NT2/D1 (cell line): Measurements from ENCODE around the gene DUSP5.

Source experiments
- DNase-seq: peaks from one replicate; pipeline ENCODE4 v3.0.0-alpha.2; 2011; ENCODE audit warnings: low read depth, low spot score
- H3K27me3 ChIP-seq: 2 replicates; pipeline ENCODE4 v1.6.0; 2011; ENCODE audit warnings: mild to moderate bottlenecking; ENCODE audit not compliant: insufficient read length, insufficient read depth
- H3K36me3 ChIP-seq: 2 replicates; pipeline ENCODE4 v1.6.1; 2011; ENCODE audit warnings: mild to moderate bottlenecking, low read length, mixed read lengths; ENCODE audit not compliant: insufficient read depth, insufficient read length
- H3K4me1 ChIP-seq: 2 replicates; pipeline ENCODE4 v1.5.1; 2011; ENCODE audit not compliant: insufficient read depth, insufficient read length
- H3K4me3 ChIP-seq: 2 replicates; pipeline ENCODE4 v1.5.1; 2011; ENCODE audit warnings: low read depth; ENCODE audit not compliant: insufficient read length
- H3K9ac ChIP-seq: 2 replicates; pipeline ENCODE4 v1.6.0; 2011; ENCODE audit warnings: low read depth; ENCODE audit not compliant: insufficient read length
- H3K9me3 ChIP-seq: 2 replicates; pipeline ENCODE4 v1.5.1; 2011; ENCODE audit warnings: mild to moderate bottlenecking, low read length; ENCODE audit not compliant: insufficient read depth
- SUZ12 ChIP-seq: IDR thresholded peaks from 2 replicates; pipeline ENCODE4 v1.6.1; 2011; ENCODE audit not compliant: insufficient read length, insufficient read depth; ENCODE audit errors: extremely low read depth
- YY1 ChIP-seq: IDR thresholded peaks from 2 replicates; pipeline ENCODE4 v1.6.1; 2011; ENCODE audit not compliant: insufficient read length, insufficient read depth
- ZNF274 ChIP-seq: IDR thresholded peaks from 2 replicates; pipeline ENCODE4 v1.6.1; 2011; ENCODE audit warnings: mild to moderate bottlenecking, low read depth, low read length

DUSP5 gene

GRCh38 chr10:110504111-110504735 lies 6.5 kb downstream of the DUSP5 start:
- no peak overlapping the region for H3K9ac ChIP-seq
- H3K27me3 ChIP-seq, result peaks cover 1% of the 10 kb centered on the region
- TF ChIP-seq YY1 (no peak), ZNF274 (no peak), SUZ12 (no peak)
- H3K36me3 ChIP-seq, result peaks cover 68% of the 10 kb centered on the region
- no peak for DNase-seq
- H3K4me3 ChIP-seq, result no peak overlapping the region
- no peaks in the 10 kb centered on the region for H3K9me3 ChIP-seq
- peaks cover 2% of the 10 kb centered on the region for H3K4me1 ChIP-seq

GRCh38 chr10:110505130-110505770 lies 7.5 kb downstream of the DUSP5 start:
- no peak overlapping the region for H3K4me3 ChIP-seq
- H3K27me3 ChIP-seq, result no peaks in the 10 kb centered on the region
- no peak overlapping the region for H3K9ac ChIP-seq
- peaks cover 2% of the 10 kb centered on the region for H3K4me1 ChIP-seq
- no peaks in the 10 kb centered on the region for H3K9me3 ChIP-seq
- peaks cover 78% of the 10 kb centered on the region for H3K36me3 ChIP-seq
- no peak for DNase-seq
- TF ChIP-seq ZNF274, result no peak
- TF ChIP-seq SUZ12, result no peak
- TF ChIP-seq YY1, result no peak

GRCh38 chr10:110506448-110506847 lies 8.7 kb downstream of the DUSP5 start:
- no peak for DNase-seq
- H3K9me3 ChIP-seq, result no peaks in the 10 kb centered on the region
- H3K4me1 ChIP-seq, result no peaks in the 10 kb centered on the region
- H3K4me3 ChIP-seq, result no peak overlapping the region
- peaks cover 90% of the 10 kb centered on the region for H3K36me3 ChIP-seq
- no peak overlapping the region for H3K9ac ChIP-seq
- no peaks in the 10 kb centered on the region for H3K27me3 ChIP-seq
- TF ChIP-seq ZNF274 (no peak), SUZ12 (no peak), YY1 (no peak)

DNA sequence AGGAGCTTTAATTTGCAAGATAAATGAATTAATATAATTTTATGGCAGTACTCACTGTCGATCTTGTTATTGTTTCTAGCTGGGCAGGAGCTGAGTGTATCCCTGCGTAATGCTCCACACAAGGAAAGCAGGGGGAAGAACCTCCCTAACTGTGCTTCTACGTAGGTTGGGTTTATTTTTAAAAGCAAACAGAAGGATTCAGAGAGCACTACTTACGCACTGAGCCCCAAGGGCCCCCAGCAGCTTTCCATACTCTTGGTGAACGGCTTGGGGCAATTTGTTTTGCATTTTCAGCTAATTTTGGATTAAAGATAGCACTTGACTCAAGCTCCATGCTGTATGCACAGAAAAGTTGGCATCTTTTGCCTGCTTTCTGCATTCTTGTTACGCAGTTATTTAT lies 9.6 kb downstream of the DUSP5 start:
- no peak for TF ChIP-seq SUZ12
- no peak for TF ChIP-seq ZNF274
- no peak for TF ChIP-seq YY1
- H3K9me3 ChIP-seq, result no peaks in the 10 kb centered on the region
- H3K27me3 ChIP-seq, result no peaks in the 10 kb centered on the region
- H3K4me3 ChIP-seq, result no peak overlapping the region
- DNase-seq, result no peak
- no peaks in the 10 kb centered on the region for H3K4me1 ChIP-seq
- H3K9ac ChIP-seq, result no peak overlapping the region
- peaks cover 98% of the 10 kb centered on the region for H3K36me3 ChIP-seq

- H3K4me1 ChIP-seq, result no peaks in the 10 kb centered on the region
- peaks cover 95% of the 10 kb centered on the region for H3K36me3 ChIP-seq
- no peak for DNase-seq
- no peaks in the 10 kb centered on the region for H3K9me3 ChIP-seq
- H3K27me3 ChIP-seq, result no peaks in the 10 kb centered on the region
- TF ChIP-seq ZNF274 (no peak), SUZ12 (no peak), YY1 (no peak)
- H3K9ac ChIP-seq, result no peak overlapping the region
- H3K4me3 ChIP-seq, result no peak overlapping the region
Measured at GRCh38 chr10:110508159-110508788, 10.6 kb downstream of the DUSP5 start.

DNA sequence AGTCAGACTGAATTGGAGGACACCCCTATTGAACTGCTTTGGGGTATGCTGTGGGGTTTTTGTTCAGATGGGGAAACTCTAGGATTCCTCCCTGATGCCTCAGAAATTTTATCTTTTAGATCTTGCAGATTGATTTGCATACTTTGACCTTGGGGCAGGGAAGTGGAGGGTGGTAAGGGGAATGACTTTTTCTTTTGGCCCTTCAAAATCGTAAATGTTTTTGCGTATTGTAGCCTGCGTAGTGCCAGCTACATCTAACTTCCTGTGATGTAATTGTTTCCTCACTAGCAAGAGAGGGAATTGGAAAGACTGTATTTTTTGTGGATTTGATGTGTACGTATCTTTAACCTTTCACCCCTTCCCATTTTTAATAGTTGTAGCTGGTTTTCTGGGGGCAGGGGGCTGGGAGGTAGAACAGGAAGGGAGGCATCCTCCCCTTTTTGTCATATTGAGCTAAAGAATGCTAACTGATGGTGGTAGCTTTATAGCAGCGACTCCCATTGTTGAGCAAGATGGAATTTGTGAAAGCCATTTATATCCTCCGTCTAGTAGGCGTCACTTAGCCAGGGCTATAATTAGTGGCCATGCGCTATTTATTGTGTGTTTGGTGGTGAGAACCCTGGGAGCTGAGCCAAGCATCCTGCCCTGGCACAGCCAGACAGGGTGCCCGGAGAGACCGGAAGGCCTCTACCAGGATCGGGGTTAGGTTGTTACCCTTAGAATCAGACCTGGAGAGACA lies 11.3 kb downstream of the DUSP5 start:
- no peaks in the 10 kb centered on the region for H3K27me3 ChIP-seq
- DNase-seq, result no peak

GRCh38 chr10:110509560-110509959 lies 11.9 kb downstream of the DUSP5 start:
- peaks cover 86% of the 10 kb centered on the region for H3K36me3 ChIP-seq
- no peaks in the 10 kb centered on the region for H3K4me1 ChIP-seq
- H3K9me3 ChIP-seq, result no peaks in the 10 kb centered on the region
- DNase-seq, result no peak
- no peak for TF ChIP-seq ZNF274
- no peak for TF ChIP-seq SUZ12
- no peak for TF ChIP-seq YY1
- H3K4me3 ChIP-seq, result no peak overlapping the region
- H3K9ac ChIP-seq, result no peak overlapping the region
- H3K27me3 ChIP-seq, result no peaks in the 10 kb centered on the region

More for the DNA sequence above, 11.3 kb downstream of the DUSP5 start:
- Histone ChIP-seq H3K9me3 (no peaks in the 10 kb centered on the region), H3K36me3 (peaks cover 91% of the 10 kb centered on the region), H3K9ac (no peak overlapping the region), H3K4me1 (no peaks in the 10 kb centered on the region), H3K4me3 (no peak overlapping the region)
- no peak for TF ChIP-seq SUZ12
